ENCODE data around the gene EN1.

DNA sequence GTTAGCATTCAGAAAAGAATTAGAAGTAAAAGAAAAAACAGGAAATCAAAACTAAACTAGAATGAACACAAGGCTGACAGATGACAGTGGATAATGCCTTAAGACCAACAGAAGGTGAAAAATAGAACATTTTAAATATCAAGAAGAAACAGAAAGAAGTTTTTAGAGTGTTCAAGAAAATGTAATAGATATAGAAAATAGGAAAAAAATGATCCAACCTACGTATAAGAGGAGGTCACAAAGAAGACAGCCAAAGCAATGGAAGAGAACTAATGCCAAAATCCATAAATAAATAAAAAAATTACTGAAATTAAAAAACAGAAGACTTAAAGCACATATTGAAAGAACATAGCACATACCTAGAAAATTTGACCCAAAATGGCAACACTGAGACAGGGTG lies 42.5 kb upstream of the EN1 start:
- TF ChIP-seq, protein P1, sequence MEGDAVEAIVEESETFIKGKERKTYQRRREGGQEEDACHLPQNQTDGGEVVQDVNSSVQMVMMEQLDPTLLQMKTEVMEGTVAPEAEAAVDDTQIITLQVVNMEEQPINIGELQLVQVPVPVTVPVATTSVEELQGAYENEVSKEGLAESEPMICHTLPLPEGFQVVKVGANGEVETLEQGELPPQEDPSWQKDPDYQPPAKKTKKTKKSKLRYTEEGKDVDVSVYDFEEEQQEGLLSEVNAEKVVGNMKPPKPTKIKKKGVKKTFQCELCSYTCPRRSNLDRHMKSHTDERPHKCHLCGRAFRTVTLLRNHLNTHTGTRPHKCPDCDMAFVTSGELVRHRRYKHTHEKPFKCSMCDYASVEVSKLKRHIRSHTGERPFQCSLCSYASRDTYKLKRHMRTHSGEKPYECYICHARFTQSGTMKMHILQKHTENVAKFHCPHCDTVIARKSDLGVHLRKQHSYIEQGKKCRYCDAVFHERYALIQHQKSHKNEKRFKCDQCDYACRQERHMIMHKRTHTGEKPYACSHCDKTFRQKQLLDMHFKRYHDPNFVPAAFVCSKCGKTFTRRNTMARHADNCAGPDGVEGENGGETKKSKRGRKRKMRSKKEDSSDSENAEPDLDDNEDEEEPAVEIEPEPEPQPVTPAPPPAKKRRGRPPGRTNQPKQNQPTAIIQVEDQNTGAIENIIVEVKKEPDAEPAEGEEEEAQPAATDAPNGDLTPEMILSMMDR (IDR thresholded peaks at IDR 0.05; ENCODE audit: poor library complexity), result no peak
- no peak for TF ChIP-seq EZH2 (IDR thresholded peaks at IDR 0.05; ENCODE audit: borderline replicate concordance)

Measured in hepatocyte (in vitro differentiated cells).